HG03095 (cell line): ENCODE results near the gene THSD7B.
"Not testable (repeated sequence)": the region's sequence is repeated elsewhere in the genome, so short reads cannot be mapped to it uniquely, and the experiment has no call there.

ENCODE experiments used
- ATAC-seq: cut with Tn5 transposase; IDR thresholded peaks from one replicate; pipeline ENCODE4 v1.9.1; 2021; ENCODE audit warnings: moderate library complexity; ENCODE audit not compliant: unreplicated experiment

THSD7B gene

GRCh38 chr2:137500599-137500998, 735.3 kb downstream of the THSD7B start:
- ATAC-seq: no peak

GRCh38 chr2:137507237-137507636, 741.9 kb downstream of the THSD7B start:
- ATAC-seq: no peak

GRCh38 chr2:137508739-137509384, 743.5 kb downstream of the THSD7B start:
- no peak for ATAC-seq

GRCh38 chr2:137511526-137511925, 746.2 kb downstream of the THSD7B start:
- ATAC-seq: no peak

GRCh38 chr2:137521653-137522619, 756.6 kb downstream of the THSD7B start:
- no peak for ATAC-seq

GRCh38 chr2:137522620-137523011, 757.3 kb downstream of the THSD7B start:
- ATAC-seq: no peak

GRCh38 chr2:137523931-137524330, 758.6 kb downstream of the THSD7B start:
- ATAC-seq: no peak

GRCh38 chr2:137525132-137525531, 759.8 kb downstream of the THSD7B start:
- ATAC-seq: no peak

- no peak for ATAC-seq
Observed at GRCh38 chr2:137525641-137526190, 760.4 kb downstream of the THSD7B start.

GRCh38 chr2:137535897-137536296, 770.6 kb downstream of the THSD7B start:
- ATAC-seq: no peak

GRCh38 chr2:137539336-137539735, 774.0 kb downstream of the THSD7B start:
- ATAC-seq: no peak

- ATAC-seq: no peak
Observed at GRCh38 chr2:137547842-137548241, 782.5 kb downstream of the THSD7B start.

- no peak for ATAC-seq
Observed at GRCh38 chr2:137566387-137566786, 801.0 kb downstream of the THSD7B start.

GRCh38 chr2:137570484-137570883, 805.1 kb downstream of the THSD7B start:
- no peak for ATAC-seq

GRCh38 chr2:137587834-137588233, 822.5 kb downstream of the THSD7B start:
- ATAC-seq: not testable (repeated sequence)

- not testable (repeated sequence) for ATAC-seq
Observed at GRCh38 chr2:137588578-137588977, 823.2 kb downstream of the THSD7B start.

- no peak for ATAC-seq
Observed at GRCh38 chr2:137590102-137590501, 824.8 kb downstream of the THSD7B start.

GRCh38 chr2:137607722-137608318, 842.5 kb downstream of the THSD7B start:
- ATAC-seq: no peak

GRCh38 chr2:137638932-137639331, 873.6 kb downstream of the THSD7B start:
- ATAC-seq: no peak

GRCh38 chr2:137644731-137645130, 879.4 kb downstream of the THSD7B start:
- ATAC-seq: no peak

GRCh38 chr2:137654046-137654445, 888.7 kb downstream of the THSD7B start:
- no peak for ATAC-seq
